Hematopoietic multipotent progenitor cell treated with erythropoietin and hydrocortisone succinate and interleukin-3 and kit ligand, for 15 days (in vitro differentiated cells): ENCODE results near the gene LARGE1.

Experiments used
- DNase-seq: peaks from one replicate; pipeline ENCODE4 v3.0.0-alpha.2; 2015; ENCODE audit warnings: low spot score

LARGE1 gene

DNA sequence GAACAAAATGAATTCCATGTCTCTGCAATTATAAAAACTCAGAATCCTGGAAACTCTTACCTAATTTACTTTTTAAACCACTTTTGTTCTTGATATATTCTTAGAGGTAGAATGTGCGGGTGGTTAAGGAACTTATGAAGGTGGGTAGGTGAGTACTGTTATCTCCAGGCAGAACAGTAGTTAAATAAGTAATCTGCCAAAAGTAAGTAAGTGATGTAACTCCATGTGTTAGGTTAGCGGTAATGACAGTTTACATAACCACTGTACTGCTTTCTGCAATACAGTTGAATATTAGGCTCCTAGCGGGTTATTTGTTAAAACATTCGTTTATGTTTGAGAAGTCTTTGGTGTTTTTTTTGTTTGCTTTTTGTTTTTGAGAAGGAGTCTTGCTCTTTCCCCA, 7.1 kb downstream of the LARGE1 start:
- no peak for DNase-seq

DNA sequence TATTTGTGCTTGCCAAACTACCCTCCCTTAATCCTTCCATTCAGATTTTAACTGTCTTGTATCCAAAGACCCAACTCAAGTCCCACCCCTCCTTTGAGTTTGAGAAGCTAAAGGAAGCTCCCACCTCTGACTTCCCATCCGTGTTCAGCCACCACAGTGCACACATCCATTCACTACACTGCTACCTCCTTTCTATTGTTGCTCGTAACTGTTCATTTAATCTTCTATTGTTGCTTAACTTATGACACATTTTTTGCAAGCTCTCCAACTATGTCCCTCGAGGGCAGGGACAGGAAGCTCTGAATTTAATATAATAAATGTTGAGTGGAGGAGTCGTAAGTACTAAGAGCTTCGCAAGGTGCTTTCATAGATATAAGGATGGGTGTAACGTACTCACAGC, 10.4 kb downstream of the LARGE1 start:
- no peak for DNase-seq

DNA sequence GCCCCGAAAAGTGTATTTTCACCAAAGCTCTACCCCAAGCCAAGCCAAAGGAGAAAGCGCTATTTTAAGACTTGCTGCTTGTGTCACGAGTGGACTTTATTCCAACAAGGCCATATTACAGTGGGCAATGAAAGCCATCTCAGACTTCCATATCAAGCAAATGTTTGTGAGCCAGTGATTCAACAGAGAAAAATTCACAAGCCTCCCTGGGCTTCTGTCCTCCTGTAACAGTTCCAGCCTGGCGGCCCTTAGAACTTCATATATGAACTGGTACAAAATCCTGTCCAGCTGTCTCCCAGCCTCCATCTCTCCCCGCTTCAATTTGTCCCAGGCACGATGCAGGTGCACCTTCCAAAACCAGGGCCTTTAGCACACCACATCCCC, 11.2 kb downstream of the LARGE1 start:
- DNase-seq = no peak

DNA sequence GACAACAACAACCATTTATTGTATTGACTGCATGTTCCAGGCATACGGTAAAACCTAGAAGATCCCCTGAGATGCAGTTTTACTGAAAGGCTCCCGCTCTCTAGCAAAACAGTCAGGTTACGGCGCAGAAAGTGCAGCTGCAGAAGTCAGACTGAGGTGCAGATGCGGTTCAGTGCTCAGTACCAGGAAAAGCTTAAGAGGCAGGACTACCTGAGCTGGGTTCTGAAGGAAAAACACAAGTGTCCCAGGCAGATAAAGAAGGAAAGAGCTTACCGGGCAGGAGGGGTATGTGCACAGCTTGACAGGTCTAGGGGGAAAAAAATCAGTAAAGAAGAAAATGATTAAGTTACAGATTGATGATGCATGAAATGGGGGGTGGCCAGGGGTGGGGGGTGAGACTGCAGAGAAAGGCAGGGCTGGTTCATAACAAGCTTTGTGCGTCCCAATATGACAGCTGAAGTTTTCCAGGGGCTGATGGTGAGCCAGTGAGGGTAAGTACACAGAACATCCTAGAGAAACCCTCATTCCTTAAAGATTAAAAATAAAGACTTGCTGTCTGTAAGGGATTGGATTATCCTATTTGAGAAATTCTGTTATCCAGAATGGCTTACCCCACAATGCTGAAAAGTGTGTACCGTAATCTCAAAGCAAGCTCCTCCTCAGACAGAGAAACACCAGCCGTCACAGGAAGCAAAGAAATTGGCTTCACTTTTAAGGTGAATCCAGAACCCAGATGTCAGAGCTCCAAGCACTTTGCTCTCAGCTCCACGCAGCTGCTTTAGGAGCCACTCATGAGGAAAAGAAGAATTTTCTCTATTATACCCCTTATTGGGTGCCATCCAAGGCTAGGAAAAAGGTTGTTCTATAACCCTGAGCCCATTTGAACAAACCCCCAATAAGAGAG, 11.9 kb downstream of the LARGE1 start:
- no peak for DNase-seq

DNA sequence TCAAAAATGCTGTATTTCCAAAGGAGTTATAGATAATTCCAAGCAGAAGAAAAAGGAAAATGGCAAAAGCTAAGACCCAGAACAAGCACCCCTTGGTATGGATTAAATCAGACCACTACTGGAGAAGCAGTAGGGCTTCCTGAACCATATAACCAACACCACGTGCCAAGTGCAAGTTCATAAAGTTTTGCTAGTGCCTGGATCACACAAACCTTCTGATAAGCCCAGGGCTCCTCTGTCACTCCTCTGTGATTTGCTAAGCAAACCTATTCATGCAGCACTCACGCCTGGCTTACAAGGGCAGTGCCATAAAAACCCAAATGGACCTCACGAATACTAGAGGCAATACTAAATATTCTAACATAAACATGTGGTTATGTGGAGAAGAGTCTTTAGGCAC, 13.3 kb downstream of the LARGE1 start:
- DNase-seq = no peak

DNA sequence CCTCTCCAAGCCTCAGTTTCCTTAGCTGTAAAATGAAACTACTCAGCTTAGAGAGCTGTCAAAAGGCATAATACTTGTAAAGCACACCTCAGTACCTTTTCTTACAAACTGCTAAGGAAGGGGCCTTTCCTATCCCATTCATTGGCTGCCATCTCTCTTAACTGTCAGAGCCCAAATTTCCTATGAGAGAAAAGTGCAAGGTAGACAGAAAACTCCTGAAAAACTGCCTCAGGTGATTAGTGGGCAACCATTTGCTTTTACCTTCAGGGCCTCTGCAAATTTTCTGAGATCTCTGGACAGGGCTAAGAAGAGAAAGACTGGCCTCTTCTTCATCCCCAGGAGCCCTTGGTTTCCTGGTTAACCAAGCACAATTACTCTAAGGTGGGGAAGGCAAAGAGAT, 13.8 kb downstream of the LARGE1 start:
- no peak for DNase-seq

DNA sequence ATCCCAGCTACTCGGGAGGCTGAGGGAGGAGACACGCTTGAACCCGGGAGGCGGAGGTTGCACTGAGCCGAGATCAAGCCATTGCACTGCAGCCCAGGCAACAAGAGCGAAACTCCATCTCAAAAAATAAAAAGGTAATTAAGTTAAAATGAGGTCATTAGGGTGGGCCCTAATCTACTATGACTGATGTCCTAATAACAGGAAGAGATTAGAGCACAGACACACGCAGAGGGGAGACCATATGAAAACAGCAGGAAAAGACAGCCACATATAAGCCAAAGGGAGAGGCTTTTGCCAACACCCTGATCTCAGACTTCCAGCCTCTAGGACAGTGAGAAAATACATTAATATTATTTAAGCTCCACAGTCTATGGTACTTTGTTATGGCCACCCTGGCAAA, 17.3 kb downstream of the LARGE1 start:
- no peak for DNase-seq

DNA sequence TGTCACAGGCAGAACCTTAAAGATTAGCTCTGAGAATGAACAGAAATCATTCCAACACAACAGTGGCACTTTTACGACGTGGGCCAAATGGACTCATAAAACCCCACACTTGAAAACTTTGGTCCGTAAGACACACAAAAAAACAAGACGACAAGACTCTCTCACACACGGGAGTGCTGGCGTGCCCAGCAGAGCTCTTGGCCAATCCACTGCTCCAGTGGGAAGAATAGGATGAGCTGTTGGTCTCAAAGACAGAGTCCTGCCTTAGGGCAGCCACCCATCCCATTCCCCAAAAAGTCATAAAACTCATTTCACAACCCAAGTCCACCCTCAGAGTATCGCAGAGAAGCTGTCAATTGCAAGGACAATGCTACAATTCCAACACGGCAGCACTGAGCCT, 18.2 kb downstream of the LARGE1 start:
- no peak for DNase-seq

DNA sequence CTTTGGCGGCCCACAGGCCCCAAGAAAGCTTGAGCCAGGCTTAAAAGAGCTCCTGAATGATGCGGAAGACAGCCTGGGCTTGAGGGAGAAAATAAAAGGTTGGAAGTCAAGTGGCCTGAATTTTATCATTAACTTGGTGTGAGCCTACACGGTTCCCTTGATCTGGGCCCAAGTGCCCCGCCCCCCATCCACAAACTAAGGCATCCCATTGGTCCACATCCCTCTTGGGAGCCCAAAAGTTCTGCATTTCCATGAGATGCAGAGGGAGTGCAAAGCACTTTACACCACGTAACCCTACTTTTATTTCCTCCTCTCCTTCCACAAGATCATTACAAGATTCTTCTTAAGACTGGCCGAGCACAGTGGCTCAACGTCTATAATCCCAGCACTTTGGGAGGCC, 22.2 kb downstream of the LARGE1 start:
- DNase-seq = no peak

DNA sequence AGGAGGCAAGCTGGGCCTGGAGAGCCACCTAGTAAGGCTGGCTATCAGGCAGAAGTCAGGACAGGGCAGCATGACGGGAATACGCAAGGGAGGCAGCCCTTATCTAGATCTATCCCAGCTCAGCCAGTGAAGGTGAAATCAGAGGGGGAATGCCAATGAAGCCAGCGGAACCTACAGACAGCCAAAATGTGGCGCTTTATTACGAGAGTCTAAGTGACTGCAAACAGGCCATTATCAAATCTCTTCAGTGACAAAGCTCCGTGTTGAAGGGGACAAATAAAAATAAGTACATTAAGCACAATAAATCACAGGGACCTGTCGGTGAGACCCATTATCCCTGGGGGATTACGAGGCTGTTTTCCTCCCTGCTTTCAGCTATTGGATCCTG, 22.8 kb downstream of the LARGE1 start:
- DNase-seq = no peak

DNA sequence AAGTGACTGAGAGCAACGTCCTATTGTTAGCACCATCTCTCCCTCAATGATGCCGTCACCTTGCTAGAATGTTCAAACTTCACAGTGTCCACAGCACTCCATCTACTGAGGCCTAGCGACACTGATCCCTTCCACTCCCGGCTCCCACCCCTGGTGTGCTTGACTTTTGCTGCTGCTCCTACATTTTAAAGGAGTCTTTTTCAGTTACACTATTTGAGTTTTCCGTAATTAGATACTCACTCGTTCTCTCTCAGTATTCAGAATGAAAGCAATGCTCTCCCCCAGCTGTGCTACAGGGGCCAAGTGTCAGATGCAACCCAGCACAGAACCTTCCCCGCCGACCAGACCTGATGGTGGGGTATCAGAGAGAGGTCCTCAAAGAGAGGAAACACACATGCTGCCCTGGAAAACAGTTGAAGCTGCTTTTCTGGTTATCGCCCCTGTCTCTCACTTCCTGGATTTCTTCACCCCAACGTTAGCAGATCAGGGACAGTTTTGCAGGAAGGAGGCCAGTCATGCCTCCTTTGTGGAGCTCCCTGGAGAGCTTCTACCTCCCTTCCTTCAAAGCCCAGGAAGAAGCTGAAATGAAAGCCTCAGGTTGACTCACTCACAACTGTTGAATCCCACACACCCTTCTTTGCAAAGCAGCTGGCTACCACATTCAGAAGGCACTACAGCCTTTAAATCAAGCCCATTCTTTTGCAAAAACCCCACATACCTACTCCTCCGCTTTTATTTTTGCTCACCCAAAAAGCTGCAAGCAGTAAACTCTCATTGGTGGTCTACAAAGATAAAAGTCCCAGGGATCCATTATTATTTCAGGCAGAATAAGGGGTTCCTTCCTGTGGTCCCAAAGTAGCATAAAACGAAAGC, 23.5 kb downstream of the LARGE1 start:
- DNase-seq = no peak

DNA sequence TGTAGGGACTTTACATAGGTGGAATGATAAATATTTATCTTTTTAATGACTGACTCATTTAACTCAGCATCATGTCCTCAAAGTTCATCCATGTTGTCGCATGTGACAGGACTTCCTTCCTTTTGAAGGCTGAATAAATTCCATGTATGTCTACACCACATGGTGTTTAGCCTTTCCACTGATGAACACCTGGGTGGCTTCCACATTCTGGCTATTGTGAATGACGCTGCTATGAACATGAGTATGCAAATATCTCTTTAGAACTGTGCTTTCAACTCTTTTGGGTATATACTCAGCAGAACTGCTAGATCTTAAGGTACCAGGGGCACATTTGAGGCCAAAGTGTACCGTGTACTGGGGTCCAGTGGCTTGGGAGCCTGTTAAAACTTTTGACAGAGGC, 24.1 kb downstream of the LARGE1 start:
- DNase-seq = no peak

DNA sequence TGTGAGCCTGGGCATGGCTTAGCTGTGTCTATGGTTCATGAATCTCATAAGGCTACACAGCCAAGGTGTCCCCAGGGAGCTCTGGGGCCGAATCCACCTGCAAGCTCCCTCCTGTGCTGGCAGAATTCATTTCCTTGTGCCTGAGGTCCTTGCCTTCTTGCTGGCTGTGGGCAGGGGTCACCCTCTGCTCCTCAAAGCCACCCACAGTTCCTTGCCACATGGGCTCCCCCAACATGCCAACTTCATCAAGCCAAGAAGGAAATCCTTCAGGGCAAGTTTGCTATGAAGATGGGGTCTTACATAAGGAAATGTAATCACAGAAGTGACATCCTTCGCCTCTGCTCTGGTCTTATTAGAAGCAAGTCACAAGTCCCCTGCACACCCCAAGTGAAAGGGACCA, 24.8 kb downstream of the LARGE1 start:
- DNase-seq = no peak

DNA sequence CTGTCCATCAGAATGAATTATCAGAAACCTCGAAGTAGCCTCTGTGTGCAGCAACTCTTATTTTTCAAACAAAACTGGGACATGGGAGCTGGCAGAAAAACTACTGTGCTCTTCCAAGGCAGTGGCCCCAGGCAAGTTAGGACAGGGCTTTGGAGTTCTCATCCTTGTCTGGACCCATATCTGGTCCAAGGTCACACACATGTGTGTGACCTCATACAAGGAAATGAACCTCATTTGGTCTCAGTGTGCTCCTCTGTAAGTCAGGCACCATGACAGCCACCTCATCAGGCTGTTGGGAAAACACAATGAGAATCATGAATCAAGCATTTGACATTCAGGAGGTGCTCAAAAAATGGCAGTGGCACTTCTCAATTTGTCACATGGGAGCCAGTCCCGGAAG, 25.8 kb downstream of the LARGE1 start:
- no peak for DNase-seq

DNA sequence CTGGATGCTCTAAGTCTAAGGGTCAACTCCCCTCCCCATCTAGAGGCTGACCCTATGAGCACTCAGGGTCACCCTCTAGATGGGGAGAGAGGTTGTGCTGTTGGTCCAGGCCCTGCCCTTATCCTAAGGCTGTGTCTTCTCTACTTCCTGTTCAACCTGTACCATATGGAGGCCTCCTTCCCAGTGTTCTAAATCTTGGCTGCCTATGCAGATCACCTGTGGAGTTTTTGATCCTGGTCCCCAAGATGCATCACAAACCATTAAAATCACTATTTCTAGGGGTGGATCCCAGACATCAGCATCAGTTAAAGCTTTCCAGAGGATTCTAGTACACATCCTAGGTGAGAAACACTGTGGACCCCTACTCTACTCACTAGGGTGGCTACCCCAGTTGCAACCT, 26.2 kb downstream of the LARGE1 start:
- no peak for DNase-seq

DNA sequence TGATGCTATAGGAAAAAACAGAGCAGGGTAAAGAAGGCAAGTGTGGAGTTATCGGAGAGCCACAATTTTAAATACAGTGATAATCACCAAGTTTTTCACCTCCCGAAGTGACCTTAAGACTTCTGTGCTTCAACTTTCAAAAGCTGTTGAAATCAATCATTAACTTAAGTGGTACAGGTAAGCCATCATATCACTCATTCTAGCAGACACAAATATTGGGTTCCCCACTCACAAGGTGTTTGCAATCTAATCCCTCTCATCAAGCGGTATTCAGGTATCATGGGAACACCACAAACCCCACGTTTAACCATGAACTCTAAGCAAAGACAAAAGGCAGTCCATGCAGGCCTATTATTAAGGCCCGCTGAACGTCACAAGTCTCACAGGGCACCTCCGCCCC, 26.8 kb downstream of the LARGE1 start:
- no peak for DNase-seq

DNA sequence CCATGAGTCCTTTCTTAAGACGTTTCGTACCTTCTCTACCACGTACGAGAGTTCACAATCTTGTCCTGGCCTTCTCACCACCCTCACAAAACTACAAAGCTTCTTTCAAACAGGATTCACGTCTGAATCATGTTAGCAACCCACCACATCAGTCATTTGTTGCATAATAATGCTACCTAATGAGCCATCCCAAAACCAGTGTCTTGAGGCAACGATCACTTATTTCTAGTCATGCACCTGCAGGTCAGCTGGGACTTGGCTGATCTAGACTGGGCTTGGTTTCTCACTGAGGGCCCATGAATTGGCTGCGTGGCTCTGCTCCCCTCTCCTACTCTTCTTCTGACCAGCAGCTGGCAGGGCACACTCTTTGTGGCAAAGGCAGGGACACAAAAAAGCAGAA, 28.3 kb downstream of the LARGE1 start:
- no peak for DNase-seq

DNA sequence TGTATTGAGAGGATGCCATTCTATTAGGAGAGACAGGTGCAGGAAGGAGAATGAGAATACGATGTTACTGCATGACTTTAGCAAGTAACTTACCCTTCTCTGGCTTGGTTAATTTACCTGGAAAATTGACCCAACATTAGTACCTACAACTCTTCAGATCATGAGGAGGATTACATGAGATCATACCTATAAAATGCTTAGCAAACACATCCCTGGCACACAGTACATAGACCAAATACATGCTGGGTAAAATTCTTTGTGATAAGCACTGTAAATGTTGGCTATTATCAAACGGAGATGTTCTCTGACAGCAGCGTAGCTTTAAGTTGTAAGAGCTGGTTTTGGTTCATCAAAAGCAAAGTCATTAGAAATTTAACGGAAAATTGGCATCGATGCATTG, 28.8 kb downstream of the LARGE1 start:
- DNase-seq = no peak

DNA sequence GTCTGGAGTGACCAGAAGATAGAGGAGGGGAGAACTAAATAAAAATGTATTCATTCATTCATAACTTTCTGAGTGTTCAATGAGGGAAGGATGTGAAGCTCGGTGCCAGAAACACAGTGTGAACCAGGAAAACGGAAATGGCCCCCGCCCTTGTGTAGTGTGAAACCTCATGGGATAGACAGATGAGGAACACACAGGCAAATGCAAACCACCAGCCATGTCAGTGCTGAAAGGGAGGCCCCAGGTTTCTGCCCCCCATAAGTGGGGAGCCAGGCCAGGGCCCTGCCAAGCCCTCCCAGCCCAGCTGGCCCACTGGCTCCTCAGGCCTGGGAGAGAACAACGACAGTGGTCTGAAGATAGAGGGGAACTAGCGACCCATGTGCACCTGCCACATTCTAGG, 30.5 kb downstream of the LARGE1 start:
- DNase-seq = no peak

DNA sequence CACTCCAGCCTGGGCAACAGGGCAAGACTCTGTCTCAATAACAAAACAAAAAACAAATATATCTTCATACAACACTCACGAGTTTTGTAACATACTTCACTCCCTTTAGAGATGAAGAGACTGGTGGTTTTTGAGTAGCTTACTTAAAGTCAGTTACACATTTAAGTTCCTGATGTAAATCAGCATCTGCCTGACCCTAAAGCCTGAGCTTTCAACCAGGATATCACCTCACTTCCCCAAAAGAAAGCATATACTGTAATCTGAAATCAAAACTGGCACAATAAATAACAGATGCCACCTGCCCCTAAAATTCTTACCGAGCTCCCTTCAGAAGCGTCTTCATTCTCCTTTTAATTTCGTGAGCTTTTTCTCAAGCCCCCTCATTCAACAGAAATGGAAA, 31.5 kb downstream of the LARGE1 start:
- no peak for DNase-seq

DNA sequence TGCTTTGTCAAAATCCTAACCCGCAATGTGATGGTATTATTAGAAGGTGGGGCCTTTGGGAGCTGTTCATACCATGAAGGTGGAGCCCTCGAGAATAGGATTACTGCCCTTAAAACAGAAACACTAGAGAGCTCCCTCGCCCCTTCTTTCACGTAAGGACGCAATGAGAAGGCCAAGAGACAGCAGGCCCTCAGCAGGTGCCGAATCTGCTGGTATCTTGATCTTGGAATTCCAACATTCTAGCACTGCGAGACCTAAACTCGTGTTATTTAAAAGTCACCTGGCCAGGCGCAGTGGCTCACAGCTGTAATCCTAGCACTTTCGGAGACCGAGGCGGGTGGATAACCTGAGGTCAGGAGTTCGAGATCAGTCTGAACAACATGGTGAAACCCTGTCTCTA, 33.1 kb downstream of the LARGE1 start:
- DNase-seq = no peak

DNA sequence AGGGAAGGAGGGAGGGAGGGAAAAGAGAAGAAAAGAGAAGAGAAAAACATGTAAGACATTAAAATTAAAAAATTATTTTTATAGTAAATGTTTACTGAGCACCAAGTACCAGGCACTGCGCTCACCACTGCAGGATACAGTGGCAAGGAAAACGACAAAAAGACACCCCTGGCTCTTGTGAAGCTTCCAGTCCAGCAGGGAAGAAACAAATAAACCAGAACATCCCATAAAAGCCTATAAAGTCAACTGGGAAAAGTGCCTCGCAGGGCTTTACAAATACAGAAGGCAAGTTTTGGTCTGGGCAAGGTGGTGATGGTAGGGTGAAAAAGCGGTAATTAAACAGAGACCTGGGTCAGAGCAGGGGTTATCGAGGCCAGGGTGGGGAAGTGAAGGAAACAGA, 33.6 kb downstream of the LARGE1 start:
- no peak for DNase-seq

DNA sequence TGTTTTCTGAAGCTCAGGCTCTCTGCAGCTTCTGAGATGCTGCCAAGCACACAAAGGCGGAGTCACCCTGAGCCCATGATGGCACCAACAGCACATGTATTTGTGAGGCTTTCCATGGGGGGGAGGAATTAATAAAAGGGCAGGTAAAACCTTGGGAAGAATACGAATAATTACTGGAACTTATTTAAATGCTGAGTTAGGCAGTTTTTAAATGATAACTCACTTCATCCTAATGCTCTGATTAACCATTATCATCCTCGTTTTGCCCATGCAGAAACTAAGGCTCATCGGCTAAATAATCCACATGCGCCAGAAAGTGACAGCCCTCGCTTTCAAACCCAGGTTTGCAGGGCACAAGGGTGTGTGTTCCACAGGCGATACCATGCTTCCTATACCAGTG, 35.4 kb downstream of the LARGE1 start:
- no peak for DNase-seq
